GM19463 (cell line): ENCODE results near the gene RFXANK.

ENCODE experiments used
- ATAC-seq: cut with Tn5 transposase; IDR thresholded peaks from one replicate; pipeline ENCODE4 v1.9.1; 2021; ENCODE audit warnings: mild to moderate bottlenecking, moderate library complexity; ENCODE audit not compliant: unreplicated experiment

RFXANK gene

DNA sequence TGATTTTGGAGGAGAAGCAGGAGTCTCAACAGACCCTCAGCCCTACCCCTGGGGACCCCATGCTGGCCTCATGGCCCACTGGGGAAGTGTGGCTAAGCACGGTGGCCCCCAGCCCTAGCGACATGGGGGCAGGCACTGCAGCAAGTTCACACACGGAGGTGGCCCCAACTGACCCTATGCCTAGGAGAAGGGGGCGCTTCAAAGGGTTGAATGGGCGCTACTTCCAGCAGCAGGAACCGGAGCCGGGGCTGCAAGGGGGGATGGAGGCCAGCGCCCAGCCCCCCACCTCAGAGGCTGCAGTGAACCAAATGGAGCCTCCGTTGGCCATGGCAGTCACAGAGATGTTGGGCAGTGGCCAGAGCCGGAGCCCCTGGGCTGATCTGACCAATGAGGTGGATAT is 34.6 kb downstream of the RFXANK start:
- ATAC-seq = no peak

DNA sequence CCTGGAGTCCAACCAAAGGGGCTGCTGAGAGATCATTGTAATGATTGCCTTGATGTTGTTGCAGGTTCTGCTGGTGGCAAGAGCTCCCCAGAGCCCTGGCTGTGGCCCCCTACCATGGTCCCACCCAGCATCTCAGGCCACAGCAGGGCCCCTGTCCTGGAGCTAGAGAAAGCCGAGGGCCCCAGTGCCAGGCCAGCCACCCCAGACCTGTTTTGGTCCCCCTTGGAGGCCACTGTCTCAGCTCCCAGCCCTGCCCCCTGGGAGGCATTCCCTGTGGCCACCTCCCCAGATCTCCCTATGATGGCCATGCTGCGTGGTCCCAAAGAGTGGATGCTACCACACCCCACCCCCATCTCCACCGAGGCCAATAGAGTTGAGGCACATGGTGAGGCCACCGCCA is 35.2 kb downstream of the RFXANK start:
- ATAC-seq = no peak

DNA sequence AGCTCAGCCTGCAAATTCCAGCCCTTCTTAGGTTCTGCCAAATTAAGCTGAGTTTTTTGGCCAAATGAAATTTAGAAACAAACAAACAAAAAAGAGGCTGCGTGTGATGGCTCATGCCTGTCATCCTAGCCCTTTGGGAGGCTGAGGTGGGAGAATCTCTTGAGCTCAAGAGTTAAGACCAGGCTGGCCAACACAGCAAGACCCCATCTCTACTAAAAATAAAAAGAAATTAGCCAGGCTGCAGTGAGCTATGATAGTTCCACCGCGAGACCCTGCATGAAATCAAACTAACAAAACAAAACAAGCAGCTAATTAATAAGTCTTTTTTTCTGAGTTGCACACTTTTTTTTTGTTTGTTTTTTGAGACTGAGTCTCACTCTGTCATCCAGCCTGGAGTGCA is 37.6 kb downstream of the RFXANK start:
- no peak for ATAC-seq

DNA sequence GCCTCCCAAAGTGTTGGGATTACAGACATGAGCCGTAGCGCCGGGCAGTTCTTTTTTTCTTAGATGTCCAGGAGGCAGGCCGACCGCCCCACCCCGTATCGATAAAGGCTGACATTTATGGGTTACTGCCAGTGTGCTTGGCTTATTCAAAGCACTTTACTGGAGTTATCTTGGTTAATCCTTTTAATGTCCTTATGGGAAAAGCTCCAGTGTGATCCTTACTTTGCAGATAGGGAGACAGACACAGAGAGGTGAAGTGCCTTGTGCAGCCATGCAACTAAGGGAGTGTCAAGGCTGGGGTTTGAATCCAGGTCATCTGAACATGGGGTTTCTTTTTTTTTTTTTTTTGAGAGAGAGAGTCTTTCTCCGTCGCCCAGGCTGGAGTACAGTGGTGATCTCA is 38.9 kb downstream of the RFXANK start:
- no peak for ATAC-seq

DNA sequence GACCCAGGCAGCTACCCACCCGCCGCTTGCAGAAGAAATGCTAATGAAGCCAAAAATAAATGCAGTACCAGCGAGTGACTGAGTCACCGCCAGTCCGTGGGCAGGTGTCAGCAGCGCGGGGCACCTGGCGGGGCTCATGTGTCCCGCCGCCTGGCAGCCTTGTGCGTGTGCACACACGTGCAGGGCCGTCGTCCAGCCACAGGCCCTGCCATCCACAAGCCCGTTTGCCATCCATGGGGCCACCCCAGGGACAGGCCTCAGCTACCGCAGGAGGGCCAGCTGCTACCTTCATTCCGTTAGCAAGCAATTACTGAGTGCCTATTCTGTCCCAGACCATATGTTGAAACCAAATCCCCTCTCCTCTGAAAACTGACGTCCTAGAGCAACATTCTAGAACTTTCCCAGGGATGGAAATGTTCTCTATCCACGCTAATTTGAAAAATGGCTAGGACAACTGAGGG is 40.2 kb downstream of the RFXANK start:
- no peak for ATAC-seq

DNA sequence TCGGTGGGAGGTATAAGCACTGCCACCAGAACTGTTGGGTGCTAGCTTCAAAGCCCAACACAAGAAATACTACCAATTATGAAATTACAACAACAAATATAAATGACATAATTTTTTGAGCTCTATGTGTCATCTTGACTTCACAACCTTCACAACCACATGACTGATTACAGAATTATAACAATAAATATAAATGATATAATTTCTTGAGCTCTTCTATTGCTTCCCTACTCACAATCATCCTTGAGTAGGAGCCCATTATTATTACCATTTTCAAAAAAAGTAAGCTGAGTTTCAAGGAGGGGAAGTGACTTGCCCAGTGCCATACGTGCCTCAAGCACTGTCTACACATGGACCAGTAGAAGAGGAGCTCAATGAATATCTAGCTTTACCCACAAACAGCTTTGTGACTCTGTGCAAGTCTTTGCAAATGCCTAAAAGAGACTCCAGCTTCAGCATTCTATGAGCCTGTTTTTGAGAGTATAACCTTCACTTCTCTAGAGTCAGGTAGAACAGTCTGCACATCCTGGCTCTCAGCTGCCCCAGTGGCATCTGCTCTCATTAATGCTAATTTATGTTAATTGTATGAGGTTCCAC is 42.3 kb downstream of the RFXANK start:
- ATAC-seq = no peak

DNA sequence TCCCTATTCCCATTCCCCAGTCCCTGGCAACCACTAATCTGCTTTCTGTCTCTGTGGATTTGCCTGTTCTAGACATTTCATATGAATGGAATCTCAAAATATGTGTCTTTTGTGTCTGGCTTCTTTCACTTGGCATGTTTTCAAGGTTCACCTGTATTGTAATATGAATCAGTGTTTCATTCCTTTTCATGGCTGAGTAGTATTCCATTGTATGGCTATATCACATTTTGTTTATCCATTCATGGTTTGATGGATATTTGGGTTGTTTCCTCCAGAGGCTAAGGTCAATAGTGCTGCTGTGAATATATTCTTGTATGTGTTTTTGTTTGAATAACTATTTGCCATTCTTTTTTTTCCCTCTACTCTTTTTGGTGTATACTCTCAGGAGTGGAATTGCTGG is 44.1 kb downstream of the RFXANK start:
- ATAC-seq = no peak

DNA sequence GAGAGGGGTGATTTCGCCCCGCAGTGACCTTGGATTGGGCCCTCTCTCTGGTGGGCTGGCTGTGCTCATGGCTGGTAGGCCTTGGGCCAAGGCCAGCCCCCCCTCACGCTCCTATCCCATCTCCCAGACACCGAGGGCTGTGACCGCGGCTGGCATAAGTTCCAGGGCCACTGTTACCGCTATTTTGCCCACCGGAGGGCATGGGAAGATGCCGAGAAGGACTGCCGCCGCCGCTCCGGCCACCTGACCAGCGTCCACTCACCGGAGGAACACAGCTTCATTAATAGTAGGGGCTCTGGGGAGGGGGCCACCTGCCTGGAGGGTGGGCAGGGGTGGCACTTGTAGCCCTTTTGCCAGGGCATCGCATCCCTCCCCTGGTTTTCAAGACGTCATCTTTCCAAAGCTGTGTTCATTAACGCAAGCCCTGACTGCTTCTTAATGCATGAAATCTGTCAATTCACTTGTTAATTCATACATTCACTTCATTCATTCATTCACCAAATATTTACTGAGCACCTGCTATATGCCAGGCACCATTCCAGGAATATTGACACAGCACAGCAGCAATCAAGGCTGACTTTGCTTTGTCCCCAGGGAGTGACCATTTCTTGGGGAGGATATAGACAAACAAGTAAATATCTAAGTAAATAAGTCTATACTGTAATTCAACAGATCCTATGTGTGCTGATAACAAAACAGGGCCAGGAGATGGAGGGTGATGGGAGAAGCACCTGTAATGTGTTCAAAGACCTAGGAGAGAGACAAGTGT is 46.3 kb downstream of the RFXANK start:
- ATAC-seq = no peak

DNA sequence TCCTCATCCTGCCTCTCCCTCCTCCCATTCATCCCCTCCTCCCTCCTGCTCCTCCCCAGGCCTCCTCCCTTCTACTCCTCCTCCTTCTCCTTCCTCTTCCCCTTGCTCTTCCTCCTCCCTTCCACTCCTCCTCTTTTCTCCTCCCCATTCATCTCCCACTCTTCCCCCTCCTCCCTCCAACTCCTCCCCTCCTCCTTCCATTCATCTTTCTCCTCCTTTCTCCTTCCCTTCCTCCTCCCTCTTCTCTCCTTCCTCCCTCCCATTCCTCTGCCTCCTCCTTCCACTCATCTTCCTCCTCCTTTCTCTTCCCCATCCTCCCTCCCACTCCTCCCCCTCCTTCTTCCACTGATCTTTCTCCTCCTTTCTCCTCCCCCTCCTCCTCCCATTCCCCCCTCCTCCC is 47.6 kb downstream of the RFXANK start:
- no peak for ATAC-seq

DNA sequence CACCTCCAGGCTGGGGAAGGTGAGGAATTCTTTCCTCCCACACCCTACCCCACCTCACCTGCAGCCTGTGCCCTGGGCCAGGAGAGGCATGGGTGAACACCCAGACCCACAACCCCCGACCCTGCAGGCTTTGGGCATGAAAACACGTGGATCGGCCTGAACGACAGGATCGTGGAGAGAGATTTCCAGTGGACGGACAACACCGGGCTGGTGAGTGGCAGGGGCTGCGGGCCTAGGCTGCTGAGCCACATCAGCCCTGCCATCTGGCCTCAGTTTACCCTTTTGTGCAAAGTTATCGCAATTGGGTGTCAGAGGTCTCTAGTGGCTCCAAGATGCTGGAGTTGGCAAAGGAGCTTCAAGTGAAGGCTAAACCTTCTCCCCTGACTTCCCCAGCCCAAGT is 48.4 kb downstream of the RFXANK start:
- ATAC-seq = no peak

DNA sequence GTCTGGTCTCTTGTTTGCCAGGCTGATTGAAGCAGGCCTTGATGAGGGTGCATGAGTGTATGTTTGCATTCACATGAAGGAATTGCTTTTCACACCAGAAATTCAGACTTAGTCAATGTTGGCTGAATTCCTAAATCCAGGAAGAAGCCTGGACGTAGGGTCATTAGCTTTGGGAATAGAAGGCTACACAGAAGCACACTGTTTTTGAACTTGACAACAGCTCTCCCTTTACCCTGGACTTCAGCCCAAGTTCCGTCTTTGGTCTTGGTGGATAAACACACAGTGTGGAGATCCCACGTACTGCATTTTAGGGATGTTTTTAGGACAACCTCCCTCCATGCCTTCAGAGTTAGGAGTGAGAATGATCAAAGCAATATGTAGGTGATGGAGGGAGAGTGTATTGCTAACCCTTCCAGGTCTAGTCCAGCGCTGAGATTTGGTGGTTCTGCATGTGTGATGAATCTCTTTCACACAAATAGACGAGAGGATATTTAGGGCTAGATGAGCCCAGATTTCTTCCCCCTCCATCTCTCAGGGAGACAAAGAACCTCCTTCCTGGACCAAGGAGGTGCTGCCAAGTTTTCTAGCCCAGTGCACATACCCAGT is 58.2 kb downstream of the RFXANK start:
- ATAC-seq = no peak
